ENCODE data around the gene PPFIA3.

Gene PPFIA3

GRCh38 chr19:49155005-49155819 is 35.9 kb downstream of the PPFIA3 start, which contains the start of gene HRC:
HRC (minus strand) TSS chr19:49155396; CDS start chr19:49155237, 159 bp downstream.
- H3K9me2 ChIP-seq (replicated peaks; ENCODE audit: insufficient read depth, low read length) = no peaks in the 10 kb centered on the region
- no peak within 1 kb of the TSS for H3K27ac ChIP-seq (ENCODE audit: low read length)
- H3K79me2 ChIP-seq (ENCODE audit: low read length) = no peaks in the 10 kb centered on the region
- H3K4me1 ChIP-seq (ENCODE audit: low read length) = no peaks in the 10 kb centered on the region
- H3K36me3 ChIP-seq (replicated peaks; ENCODE audit: insufficient read depth, low read length) = no peaks in the 10 kb centered on the region
- no peaks in the 10 kb centered on the region for H3K9me3 ChIP-seq (replicated peaks; ENCODE audit: insufficient read depth, low read length)
- H3K9ac ChIP-seq (ENCODE audit: low read length) = no peak within 1 kb of the TSS
- TF ChIP-seq CTCF (IDR thresholded peaks at IDR 0.05; ENCODE audit: low read length) (no peak), EZH2 (optimal IDR thresholded peaks at IDR 0.05; ENCODE audit: low read depth, low read length) (no peak), EZH2phosphoT487 (IDR thresholded peaks at IDR 0.05; ENCODE audit: low read length) (no peak)
- H3F3A ChIP-seq (ENCODE audit: insufficient read depth, low read length) = no peaks in the 10 kb centered on the region
- peaks cover 71% of the 10 kb centered on the region for H3K27me3 ChIP-seq (replicated peaks; ENCODE audit: insufficient read depth, low read length)
- no peak within 1 kb of the TSS for H3K4me2 ChIP-seq (ENCODE audit: low read depth, low read length)
- no peak within 1 kb of the TSS for H3K4me3 ChIP-seq (ENCODE audit: low read length)
- DNase-seq = no peak
- no peaks in the 10 kb centered on the region for H4K20me1 ChIP-seq (ENCODE audit: insufficient read depth, low read length)
- no peak within 1 kb of the TSS for H2AFZ ChIP-seq (ENCODE audit: low read length)

- H2AFZ ChIP-seq (ENCODE audit: low read length) = no peak overlapping the region
- H3K36me3 ChIP-seq (replicated peaks; ENCODE audit: insufficient read depth, low read length) = no peaks in the 10 kb centered on the region
- H3F3A ChIP-seq (ENCODE audit: insufficient read depth, low read length) = no peaks in the 10 kb centered on the region
- no peak overlapping the region for H3K4me2 ChIP-seq (ENCODE audit: low read depth, low read length)
- no peak overlapping the region for H3K27ac ChIP-seq (ENCODE audit: low read length)
- H3K9ac ChIP-seq (ENCODE audit: low read length) = no peak overlapping the region
- no peaks in the 10 kb centered on the region for H4K20me1 ChIP-seq (ENCODE audit: insufficient read depth, low read length)
- H3K4me1 ChIP-seq (ENCODE audit: low read length) = no peaks in the 10 kb centered on the region
- DNase-seq = no peak
- H3K4me3 ChIP-seq (ENCODE audit: low read length) = no peak overlapping the region
- peaks cover 72% of the 10 kb centered on the region for H3K27me3 ChIP-seq (replicated peaks; ENCODE audit: insufficient read depth, low read length)
- H3K9me2 ChIP-seq (replicated peaks; ENCODE audit: insufficient read depth, low read length) = no peaks in the 10 kb centered on the region
- no peak for TF ChIP-seq EZH2phosphoT487 (IDR thresholded peaks at IDR 0.05; ENCODE audit: low read length)
- no peak for TF ChIP-seq EZH2 (optimal IDR thresholded peaks at IDR 0.05; ENCODE audit: low read depth, low read length)
- TF ChIP-seq CTCF (IDR thresholded peaks at IDR 0.05; ENCODE audit: low read length) = no peak
- H3K79me2 ChIP-seq (ENCODE audit: low read length) = no peaks in the 10 kb centered on the region
- H3K9me3 ChIP-seq (replicated peaks; ENCODE audit: insufficient read depth, low read length) = no peaks in the 10 kb centered on the region
These were observed 36.5 kb downstream of the PPFIA3 start for GRCh38 chr19:49155820-49156346.

- Histone ChIP-seq H3K4me3 (ENCODE audit: low read length) (peak within 1 kb of the TSS; percentile 22; the same call in 1 of the 2 replicates), H3K9ac (ENCODE audit: low read length) (no peak within 1 kb of the TSS), H2AFZ (ENCODE audit: low read length) (no peak within 1 kb of the TSS), H4K20me1 (ENCODE audit: insufficient read depth, low read length) (no peaks in the 10 kb centered on the region), H3K4me1 (ENCODE audit: low read length) (no peaks in the 10 kb centered on the region), H3K9me2 (replicated peaks; ENCODE audit: insufficient read depth, low read length) (no peaks in the 10 kb centered on the region), H3K79me2 (ENCODE audit: low read length) (no peaks in the 10 kb centered on the region), H3K36me3 (replicated peaks; ENCODE audit: insufficient read depth, low read length) (no peaks in the 10 kb centered on the region), H3K9me3 (replicated peaks; ENCODE audit: insufficient read depth, low read length) (no peaks in the 10 kb centered on the region), H3K27me3 (replicated peaks; ENCODE audit: insufficient read depth, low read length) (peaks cover 77% of the 10 kb centered on the region), H3K27ac (ENCODE audit: low read length) (no peak within 1 kb of the TSS), H3F3A (ENCODE audit: insufficient read depth, low read length) (no peaks in the 10 kb centered on the region), H3K4me2 (ENCODE audit: low read depth, low read length) (peak within 1 kb of the TSS; percentile 52; the same call in 1 of the 2 replicates)
- DNase-seq = no peak
- TF ChIP-seq EZH2phosphoT487 (IDR thresholded peaks at IDR 0.05; ENCODE audit: low read length) = no peak
- TF ChIP-seq CTCF (IDR thresholded peaks at IDR 0.05; ENCODE audit: low read length) = no peak
- no peak for TF ChIP-seq EZH2 (optimal IDR thresholded peaks at IDR 0.05; ENCODE audit: low read depth, low read length)
These were observed 38.3 kb downstream of the PPFIA3 start, which contains the start of gene TRPM4 for GRCh38 chr19:49157445-49158224. TRPM4 (plus strand) TSS chr19:49157792; CDS start chr19:49157867, 75 bp downstream.
